Retinal pigment epithelial cell (primary cell): ENCODE data around the gene CRACR2B.
A peak's percentile ranks its signal among the peaks of the same experiment; 100 is the strongest.

ENCODE experiments used
- DNase-seq: peaks from one replicate; pipeline ENCODE4 v3.0.0-alpha.2; 2010; ENCODE audit warnings: low read depth
- H3K4me3 ChIP-seq: 2 replicates; pipeline ENCODE4 v1.5.1; 2011; ENCODE audit warnings: mild to moderate bottlenecking, low read length, control low read depth, moderate library complexity
- CTCF ChIP-seq: conservative IDR thresholded peaks from 2 replicates; pipeline ENCODE4 v1.5.1; 2011; ENCODE audit warnings: low read depth, low read length, control low read depth, inconsistent platforms

Gene CRACR2B

GRCh38 chr11:796565-797295, 31.0 kb upstream of the CRACR2B start:
- DNase-seq, result no peak
- no peak for TF ChIP-seq CTCF
- H3K4me3 ChIP-seq, result peak overlapping the region; percentile 63

- no peak for DNase-seq
- TF ChIP-seq CTCF, result no peak
- peak overlapping the region; percentile 63 for H3K4me3 ChIP-seq
Measured at GRCh38 chr11:797296-798092, 30.2 kb upstream of the CRACR2B start.

GRCh38 chr11:798093-798713, 29.5 kb upstream of the CRACR2B start, which contains the start of gene SLC25A22:
Gene SLC25A22, minus strand, starts transcription at chr11:798281. Its CDS starts 3,275 bp downstream, at chr11:795006.
- peak; percentile 62 for TF ChIP-seq CTCF
- DNase-seq, result no peak
- peak within 1 kb of the TSS; percentile 63 for H3K4me3 ChIP-seq

DNA sequence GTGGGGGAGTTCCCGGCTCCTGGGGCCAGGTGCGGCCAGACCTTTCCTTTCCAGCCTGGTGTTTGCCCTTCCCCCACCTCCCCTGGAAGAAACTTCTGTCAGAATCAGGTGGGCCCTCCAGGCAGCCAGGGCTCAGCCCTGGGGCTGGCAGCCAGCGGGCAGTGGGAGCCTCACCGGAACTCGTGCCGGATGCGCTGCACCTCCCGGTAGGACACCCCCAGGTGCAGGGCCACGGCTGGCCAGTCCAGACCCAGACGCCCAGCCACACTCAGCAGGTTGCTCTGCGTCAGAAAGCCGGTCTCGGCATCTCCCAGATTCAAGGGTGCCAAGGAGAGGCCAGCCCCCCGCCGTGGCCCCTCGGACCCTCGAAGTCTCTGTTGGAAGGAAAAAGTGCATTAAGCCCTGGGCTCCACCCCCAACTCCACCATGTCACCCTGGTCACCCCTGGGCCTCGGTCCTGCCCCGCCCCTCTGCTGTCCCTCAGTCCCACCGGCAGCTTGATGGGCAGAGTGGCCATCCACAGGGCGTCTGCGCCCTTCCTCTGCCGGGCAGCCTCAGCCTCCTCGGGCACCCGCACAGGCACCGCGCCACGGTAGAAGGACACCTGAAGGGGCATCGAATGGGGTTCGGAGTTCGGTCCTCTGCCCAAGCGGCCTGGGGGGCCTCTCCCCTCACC, 27.9 kb upstream of the CRACR2B start:
- no peak for DNase-seq
- no peak overlapping the region for H3K4me3 ChIP-seq
- TF ChIP-seq CTCF, result no peak

- DNase-seq, result no peak
- no peak overlapping the region for H3K4me3 ChIP-seq
- TF ChIP-seq CTCF, result no peak
Measured at GRCh38 chr11:800473-800872, 27.2 kb upstream of the CRACR2B start.

DNA sequence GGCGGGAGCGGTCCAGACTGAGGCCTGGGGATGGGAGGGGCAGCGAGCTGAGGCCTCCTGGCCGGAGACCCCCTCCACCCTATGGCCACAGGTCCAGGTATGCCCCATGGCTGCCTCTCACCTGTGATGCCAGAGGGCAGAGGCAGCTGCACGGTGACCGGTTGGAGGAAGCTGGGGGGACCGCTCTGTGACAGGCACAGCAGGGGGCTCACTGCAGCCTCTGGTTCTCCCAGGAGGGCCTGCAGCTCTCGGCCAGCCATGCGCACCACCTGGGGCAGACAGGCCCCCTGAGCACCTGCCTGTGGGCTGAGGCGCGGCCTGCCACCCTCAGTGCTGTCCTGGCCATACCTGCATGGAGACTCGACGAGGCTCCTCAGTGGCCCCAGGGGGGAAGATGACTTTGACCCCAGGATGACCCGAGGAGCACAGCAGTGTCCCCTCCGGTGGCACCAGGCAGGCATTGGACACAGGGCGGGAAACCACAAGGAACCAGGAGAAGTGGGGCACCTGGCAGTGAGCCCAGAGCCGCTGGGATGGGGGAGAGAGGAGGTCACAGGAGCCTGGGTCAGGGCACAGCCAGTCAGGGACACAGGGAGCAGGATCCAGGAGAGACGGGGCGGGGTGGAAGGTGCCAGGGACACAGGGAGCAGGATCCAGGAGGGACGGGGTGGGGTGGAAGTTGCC, 26.5 kb upstream of the CRACR2B start:
- DNase-seq, result no peak
- no peak for TF ChIP-seq CTCF
- H3K4me3 ChIP-seq, result no peak overlapping the region
